K562 (cell line): ENCODE results near the gene SMAGP. TPM values are rescaled to one million over a fixed set of nuclear protein-coding genes. Genes with fewer than 3 reads are reported as not detected.

Experiments
- CBX8 ChIP-seq: fragments of 200-600 bp; sonication (generic); IDR thresholded peaks from 2 replicates; pipeline ENCODE4 v1.6.1; 2012; ENCODE audit warnings: borderline replicate concordance, mixed run types, low read depth, mild to moderate bottlenecking, moderate library complexity, mixed read lengths, low read length, control low read depth, inconsistent platforms; ENCODE audit not compliant: poor library complexity, severe bottlenecking; ENCODE audit errors: extremely low read depth
- KLF13 ChIP-seq: fragments of 450-650 bp; IDR thresholded peaks from 2 replicates; pipeline ENCODE4 v1.6.1; 2016; ENCODE audit warnings: missing genetic modification characterization, low read depth, mild to moderate bottlenecking, missing compliant biosample characterization, moderate library complexity, borderline replicate concordance
- MCM3 ChIP-seq: fragments of 450-650 bp; IDR thresholded peaks from 2 replicates; pipeline ENCODE4 v1.6.1; 2016
- NCOA6 ChIP-seq: fragments of 450-650 bp; IDR thresholded peaks from 2 replicates; pipeline ENCODE4 v1.6.1; 2017; ENCODE audit warnings: mild to moderate bottlenecking
- NFIC ChIP-seq: fragments of 450-650 bp; IDR thresholded peaks from 2 replicates; pipeline ENCODE4 v1.6.1; 2017; ENCODE audit warnings: mild to moderate bottlenecking, inconsistent platforms
- NRF1 ChIP-seq, 2 experiments: fragments of 450-650 bp; IDR thresholded peaks in 1 of 2; conservative IDR thresholded peaks in 1 of 2; 2 replicates each; pipeline ENCODE4 v1.6.1; 2014; ENCODE audit warnings: mild to moderate bottlenecking in 2 of 2
- RBM25 ChIP-seq: fragments of 200-400 bp; formaldehyde crosslinking; IDR thresholded peaks from 2 replicates; pipeline ENCODE4 v1.6.1; 2018; ENCODE audit warnings: low read length, low read depth, moderate library complexity; ENCODE audit not compliant: severe bottlenecking
- REST ChIP-seq, 2 experiments: fragments of 450-650 bp; formaldehyde crosslinking in 1 of 2; IDR thresholded peaks; 2 replicates each; pipeline versions ENCODE4 v1.4.0 to v1.6.1; 2014 to 2020; ENCODE audit warnings: mild to moderate bottlenecking in 2 of 2, borderline replicate concordance in 1 of 2, low read depth in 1 of 2
- RHOXF2B ChIP-seq: fragments of 250-450 bp; sonication (Bioruptor Pico); conservative IDR thresholded peaks from 2 replicates; pipeline ENCODE4 v1.5.1; 2021
- SMAD1 ChIP-seq: fragments of 150-350 bp; IDR thresholded peaks from 2 replicates; pipeline ENCODE4 v1.6.1; 2014; ENCODE audit warnings: low read length, low read depth; ENCODE audit not compliant: partially characterized antibody
- ZBTB49 ChIP-seq: sonication (generic); formaldehyde crosslinking; IDR thresholded peaks from 2 replicates; pipeline ENCODE4 v1.8.0; 2022; ENCODE audit warnings: missing genetic modification reagents, mild to moderate bottlenecking, borderline replicate concordance
- ZFP91 ChIP-seq: sonication (generic); formaldehyde crosslinking; IDR thresholded peaks from 2 replicates; pipeline ENCODE4 v1.8.0; 2022; ENCODE audit warnings: mild to moderate bottlenecking, missing genetic modification reagents
- ZNF561 ChIP-seq: fragments of 450-650 bp; formaldehyde crosslinking; conservative IDR thresholded peaks from 2 replicates; pipeline ENCODE4 v1.4.0; 2020; ENCODE audit warnings: mild to moderate bottlenecking, moderate library complexity
- ZNF586 ChIP-seq: fragments of 450-650 bp; formaldehyde crosslinking; conservative IDR thresholded peaks from 2 replicates; pipeline ENCODE4 v1.4.0; 2020; ENCODE audit warnings: mild to moderate bottlenecking, moderate library complexity
- polyA plus RNA-seq, 8 experiments: library from polyadenylated mRNA; depleted of rRNA in 4 of 8; stranded (reverse) in 5 of 8; unstranded in 3 of 8; fragments of >200 nt; fragmentation: Nextera tagmentation in 2 of 8; fragmentation: Illumina TruSeq in 1 of 8; extraction: Ambion mirVana in 2 of 8; extraction: Trizol in 1 of 8; gene quantifications; 2 replicates each; pipeline versions ENCODE4 v1.2.1 to v1.2.3, GENCODE V29; 2011 to 2014; ENCODE audit warnings: inconsistent platforms in 1 of 8, missing spikeins in 1 of 8
- total RNA-seq, 7 experiments: library from RNA; depleted of rRNA in 6 of 7; stranded (reverse); fragments of >200 nt in 6 of 7; fragmentation: Illumina TruSeq in 2 of 7; extraction: Trizol in 2 of 7; gene quantifications; 2 replicates each; pipeline versions ENCODE4 v1.2.1 to v1.2.3, GENCODE V29; 2011 to 2021; ENCODE audit warnings: low replicate concordance in 1 of 7

The SMAGP gene
- total and polyA plus RNA-seq, 9 of the 15 experiments (the other 6 are each of a cell fraction or from before 2014, with no cell fraction given), result 23.1 to 62.3 (median 29.9) TPM

- TF ChIP-seq CBX8 (no peak), RHOXF2B (no peak), ZNF561 (CRISPR knock-in tag) (no peak), ZFP91 (CRISPR knock-in tag) (no peak), NFIC (peak; percentile 63), ZNF586 (no peak), KLF13 (tag) (no peak; the same call in 1 of the 2 replicates), REST (IDR thresholded peaks at IDR 0.05; ENCODE audit: borderline replicate concordance) (peak; percentile 71), REST (CRISPR knock-in tag; IDR thresholded peaks at IDR 0.05; ENCODE audit: low read depth) (0 out of 2 replicates have a peak, but pooled peaks have one; percentile 29), NCOA6 (no peak; the same call in 1 of the 2 replicates), ZBTB49 (CRISPR knock-in tag) (no peak), RBM25 (peak; percentile 98), SMAD1 (peak; percentile 60), MCM3 (no peak), NRF1 (conservative IDR thresholded peaks at IDR 0.05 in 1 of 2, IDR thresholded peaks at IDR 0.05 in 1 of 2) (peak; percentile 73 to 76)
These were observed 31.5 kb downstream of the SMAGP start, which contains the start of gene DAZAP2 (continued) for GRCh38 chr12:51238510-51239334.
